ENCODE data around the gene SRP68. TPM values are rescaled to one million over a fixed set of nuclear protein-coding genes. Genes with fewer than 3 reads are reported as not detected.

The SRP68 gene
- total RNA-seq, 8 experiments from 2014 or later, result 21.2 to 70.9 (median 36.4) TPM

DNA sequence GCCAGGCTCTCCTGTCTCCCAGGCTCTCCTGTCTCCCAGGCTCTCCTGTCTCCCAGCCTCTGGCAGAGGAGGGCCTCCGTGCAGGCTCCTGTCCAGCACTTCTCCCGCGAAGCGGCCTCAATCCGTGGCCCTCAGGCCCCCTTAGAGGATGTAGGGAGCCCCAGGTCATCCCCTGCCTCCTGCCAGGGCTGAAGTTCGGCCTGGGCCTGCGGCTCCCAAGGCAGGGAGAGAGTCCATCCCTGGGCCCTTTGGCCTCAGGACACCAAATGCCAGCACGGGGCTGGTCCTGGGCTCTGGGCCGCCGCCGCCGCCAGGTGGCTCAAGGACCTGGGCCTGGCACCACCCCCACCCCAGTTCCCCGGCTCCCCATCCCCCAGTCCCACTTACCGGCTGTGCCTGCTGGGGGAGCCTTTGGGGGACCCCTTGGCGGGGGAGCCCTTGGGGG lies 45.6 kb downstream of the SRP68 start:
- WGBS, 10 experiments, result no CpG with 5 or more reads among the region's 15 CpGs
- in situ Hi-C loops (cut with MboI; ENCODE audit: low pct_unique_long_range_greater_than_20kb in 2 of 9, low sequenced_read_pairs in 9 of 9, unreplicated experiment in 9 of 9), result no loop called here
- Histone ChIP-seq H3K27ac (no peak overlapping the region), H3K4me1 (replicated peaks in 1 of 2) (peaks cover 7 to 10% of the 10 kb centered on the region in 2 donors), H3K4me3 (no peak overlapping the region)
- ATAC-seq (replicated peaks in 6 of 8), result no peak

DNA sequence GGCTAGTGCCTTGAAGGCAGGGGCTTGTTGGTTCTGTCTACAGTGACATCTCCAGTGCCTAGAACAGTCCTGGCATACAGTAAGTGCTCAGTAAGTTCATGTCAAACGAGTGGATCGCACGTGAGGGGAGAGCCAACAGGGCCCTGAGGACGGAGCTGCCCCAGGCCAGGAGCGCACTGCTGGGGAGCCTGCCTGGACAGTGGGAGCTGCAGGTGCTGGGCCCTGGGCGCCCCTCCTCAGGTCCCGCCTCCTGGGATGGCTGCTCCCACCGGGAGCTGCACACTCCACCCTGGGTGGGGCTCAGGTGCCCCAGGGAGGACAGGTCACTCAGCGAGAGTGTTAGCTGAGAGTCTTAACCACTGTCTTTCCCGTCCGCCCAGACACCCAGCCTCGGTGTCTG lies 47.0 kb downstream of the SRP68 start:
- in situ Hi-C loops (cut with MboI; ENCODE audit: low pct_unique_long_range_greater_than_20kb in 2 of 9, low sequenced_read_pairs in 9 of 9, unreplicated experiment in 9 of 9), result no loop called here
- no peak overlapping the region for H3K27ac ChIP-seq
- ATAC-seq (replicated peaks in 6 of 8), result no peak
- WGBS, 10 experiments, result 17 to 100% (median 75%) methylated on average over 1 to 4 of the region's 12 CpGs; no CpG with 5 or more reads in 6 of the 10 experiments
- H3K4me1 ChIP-seq (replicated peaks in 1 of 2), result peaks cover 7 to 10% of the 10 kb centered on the region in 2 donors
- no peak overlapping the region for H3K4me3 ChIP-seq

DNA sequence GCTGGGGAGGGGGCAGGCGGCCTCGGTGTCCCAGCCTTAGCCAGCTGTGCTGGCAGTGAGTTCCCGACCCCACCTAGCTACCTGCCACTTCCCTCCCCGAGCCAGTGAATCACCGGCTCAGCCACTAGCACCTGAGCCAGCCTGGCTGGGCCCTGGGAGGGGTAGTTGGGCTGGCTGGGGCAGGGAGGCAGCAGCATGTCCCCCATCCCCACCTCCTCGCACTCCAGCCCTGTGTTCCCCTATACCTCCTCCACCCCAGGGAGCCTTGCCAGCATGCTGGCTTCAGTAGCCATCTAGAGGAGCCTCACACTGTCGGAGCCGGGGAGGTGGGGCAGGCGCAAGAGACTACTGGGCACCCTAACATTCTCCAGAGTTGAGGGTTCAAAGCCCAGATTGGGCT lies 48.0 kb downstream of the SRP68 start:
- WGBS, 10 experiments, result 80% methylated on average over 1 of the region's 9 CpGs; no CpG with 5 or more reads in 9 of the 10 experiments

DNA sequence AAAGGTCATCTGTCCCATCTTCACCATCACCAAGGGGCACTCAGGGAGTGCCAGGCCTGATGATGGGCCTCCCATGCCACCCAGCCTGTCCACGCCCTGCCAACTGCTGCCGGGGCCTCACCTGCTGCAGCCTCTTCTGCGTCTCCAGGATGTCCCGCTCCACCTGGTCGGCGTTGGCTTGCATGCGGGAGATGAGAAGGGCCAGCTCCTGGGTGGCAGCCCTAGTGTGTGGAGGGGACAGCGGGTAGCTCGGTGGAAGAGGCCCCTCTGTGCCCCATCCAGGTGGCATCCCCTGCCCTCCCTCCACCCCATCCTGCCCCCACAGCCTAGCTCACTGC lies 48.4 kb downstream of the SRP68 start:
- in situ Hi-C loops (cut with MboI; ENCODE audit: low pct_unique_long_range_greater_than_20kb in 2 of 9, low sequenced_read_pairs in 9 of 9, unreplicated experiment in 9 of 9), result loop anchor here in 4 of 9 experiments (25.0 kb wide), 1 partner anchor 263 kb away; no protein-coding TSS in a partner anchor
- no peak for ATAC-seq (replicated peaks in 6 of 8)
- Histone ChIP-seq H3K4me3 (no peak overlapping the region), H3K27ac (no peak overlapping the region), H3K4me1 (replicated peaks in 1 of 2) (no peaks in the 10 kb centered on the region)
- 88 to 100% methylated on average over 1 to 5 of the region's 9 CpGs; no CpG with 5 or more reads in 8 of the 10 experiments for WGBS, 10 experiments

More for the DNA sequence above, 48.0 kb downstream of the SRP68 start:
- no peak overlapping the region for H3K4me3 ChIP-seq
- H3K4me1 ChIP-seq (replicated peaks in 1 of 2), result peaks cover 1 to 3% of the 10 kb centered on the region in 2 donors
- no peak for ATAC-seq (replicated peaks in 6 of 8)
- in situ Hi-C loops (cut with MboI; ENCODE audit: low pct_unique_long_range_greater_than_20kb in 2 of 9, low sequenced_read_pairs in 9 of 9, unreplicated experiment in 9 of 9), result loop anchor here in 4 of 9 experiments (25.0 kb wide), 1 partner anchor 263 kb away; no protein-coding TSS in a partner anchor
- no peak overlapping the region for H3K27ac ChIP-seq

DNA sequence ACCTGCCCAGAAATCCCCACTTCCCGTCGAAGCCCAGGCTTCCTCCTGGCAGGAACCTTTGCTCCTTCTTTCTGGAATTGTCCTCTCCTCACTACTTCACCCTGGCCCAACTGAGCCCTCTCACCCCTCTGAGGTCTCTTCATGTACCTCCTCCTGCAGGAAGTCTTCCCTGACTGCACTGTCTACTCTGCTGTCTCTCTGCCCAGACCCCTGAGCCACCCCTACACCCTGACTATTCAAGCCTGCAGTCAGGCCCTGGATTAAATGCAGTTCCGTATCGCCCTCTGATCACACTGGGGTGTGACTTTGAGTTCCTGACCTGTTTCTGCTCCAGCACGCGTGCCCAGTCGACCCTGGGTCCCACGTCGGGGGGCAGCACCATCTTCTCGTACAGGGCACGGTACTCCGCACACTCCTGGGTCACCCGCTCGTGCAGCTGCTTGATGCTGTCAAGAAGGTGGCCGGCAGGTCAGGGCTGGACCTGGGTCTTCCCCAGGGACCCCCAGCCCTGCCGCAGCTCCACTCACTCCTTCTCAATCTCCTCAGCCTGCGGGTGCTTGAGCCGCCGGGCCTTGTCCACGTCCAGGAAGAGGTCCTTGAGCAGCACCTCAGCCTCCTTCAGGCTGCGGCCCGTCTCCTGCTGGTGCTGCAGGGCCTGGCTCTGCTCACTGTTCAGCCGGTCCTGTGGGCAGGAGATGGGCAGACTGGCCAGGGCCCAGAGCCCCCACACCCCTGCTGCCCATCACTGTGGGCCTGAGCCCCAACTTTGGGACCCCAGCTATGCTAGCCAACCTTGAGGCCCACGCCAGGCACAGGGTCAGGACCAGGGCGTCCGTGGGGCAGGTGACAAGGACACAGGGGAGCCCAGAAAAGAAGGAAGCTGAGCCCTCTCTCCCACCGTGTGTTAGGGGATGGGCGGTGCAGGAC lies 49.1 kb downstream of the SRP68 start:
- in situ Hi-C loops (cut with MboI; ENCODE audit: low pct_unique_long_range_greater_than_20kb in 2 of 9, low sequenced_read_pairs in 9 of 9, unreplicated experiment in 9 of 9), result loop anchor here in 4 of 9 experiments (25.0 kb wide), 1 partner anchor 264 kb away; no protein-coding TSS in a partner anchor
- H3K4me1 ChIP-seq (replicated peaks in 1 of 2), result no peaks in the 10 kb centered on the region
- no peak for ATAC-seq (replicated peaks in 6 of 8)
- no peak overlapping the region for H3K27ac ChIP-seq
- WGBS, 10 experiments, result 60 to 100% (median 85%) methylated on average over 1 to 4 of the region's 28 CpGs; no CpG with 5 or more reads in 3 of the 10 experiments
- no peak overlapping the region for H3K4me3 ChIP-seq

DNA sequence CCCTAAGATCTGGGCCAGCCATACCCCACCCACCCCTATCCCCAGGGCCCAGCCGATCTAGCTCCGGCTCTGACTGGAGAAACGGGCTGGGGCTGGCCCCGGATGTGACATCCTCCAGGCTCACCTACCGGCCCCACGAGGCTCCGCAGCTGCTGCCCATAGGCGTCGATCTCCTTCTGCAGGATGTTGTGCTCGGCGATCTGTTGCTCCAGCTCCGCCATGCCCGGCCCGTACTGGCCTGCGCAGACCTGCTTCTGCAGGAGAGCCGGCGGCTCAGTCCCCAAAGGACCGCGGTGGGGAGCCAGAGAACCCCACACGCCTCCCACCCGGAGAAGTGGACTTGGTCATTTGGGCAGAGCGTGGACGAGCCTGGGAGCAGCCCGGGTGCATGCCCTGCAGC lies 50.0 kb downstream of the SRP68 start:
- Histone ChIP-seq H3K4me1 (replicated peaks in 1 of 2) (no peaks in the 10 kb centered on the region), H3K4me3 (no peak overlapping the region), H3K27ac (no peak overlapping the region)
- in situ Hi-C loops (cut with MboI; ENCODE audit: low pct_unique_long_range_greater_than_20kb in 2 of 9, low sequenced_read_pairs in 9 of 9, unreplicated experiment in 9 of 9), result loop anchor here in 4 of 9 experiments (25.0 kb wide), 1 partner anchor 265 kb away; no protein-coding TSS in a partner anchor
- WGBS, 10 experiments, result 90% methylated on average over 2 of the region's 24 CpGs; no CpG with 5 or more reads in 9 of the 10 experiments
- ATAC-seq (replicated peaks in 6 of 8), result no peak

DNA sequence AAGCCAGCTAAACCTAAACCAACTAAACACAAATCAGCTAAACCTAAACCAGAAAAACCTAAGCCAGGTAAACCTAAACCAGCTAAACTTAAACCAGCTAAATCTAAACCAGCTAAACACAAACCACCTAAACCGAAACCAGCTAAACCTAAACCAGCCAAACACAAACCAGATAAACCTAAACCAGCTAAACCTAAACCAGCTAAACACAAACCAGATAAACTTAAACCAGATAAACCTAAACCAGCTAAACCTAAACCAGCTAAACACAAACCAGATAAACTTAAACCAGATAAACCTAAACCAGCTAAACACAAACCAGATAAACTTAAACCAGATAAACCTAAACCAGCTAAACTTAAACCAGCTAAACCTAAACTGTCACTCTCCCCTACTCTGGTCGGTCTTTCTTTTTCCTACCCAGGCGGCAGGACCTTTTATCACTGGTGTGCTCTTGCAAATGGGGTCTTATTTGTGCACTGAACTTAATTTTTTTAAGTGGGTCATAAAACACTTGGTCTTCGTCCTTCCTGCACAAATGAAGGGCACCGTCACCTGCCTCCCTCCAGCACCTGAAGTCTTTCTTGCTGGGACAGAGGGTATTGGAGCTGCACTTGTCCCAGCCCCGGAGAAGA lies 52.4 kb downstream of the SRP68 start:
- no peaks in the 10 kb centered on the region for H3K4me1 ChIP-seq (replicated peaks in 1 of 2)
- in situ Hi-C loops (cut with MboI; ENCODE audit: low pct_unique_long_range_greater_than_20kb in 2 of 9, low sequenced_read_pairs in 9 of 9, unreplicated experiment in 9 of 9), result loop anchor here in 4 of 9 experiments (25.0 kb wide), 1 partner anchor 267 kb away; no protein-coding TSS in a partner anchor
- WGBS, 10 experiments, result 33 to 97% (median 71%) methylated on average over 2 to 6 of the region's 6 CpGs; no CpG with 5 or more reads in 2 of the 10 experiments
- ATAC-seq (replicated peaks in 6 of 8), result no peak
- no peak overlapping the region for H3K4me3 ChIP-seq
- no peak overlapping the region for H3K27ac ChIP-seq

DNA sequence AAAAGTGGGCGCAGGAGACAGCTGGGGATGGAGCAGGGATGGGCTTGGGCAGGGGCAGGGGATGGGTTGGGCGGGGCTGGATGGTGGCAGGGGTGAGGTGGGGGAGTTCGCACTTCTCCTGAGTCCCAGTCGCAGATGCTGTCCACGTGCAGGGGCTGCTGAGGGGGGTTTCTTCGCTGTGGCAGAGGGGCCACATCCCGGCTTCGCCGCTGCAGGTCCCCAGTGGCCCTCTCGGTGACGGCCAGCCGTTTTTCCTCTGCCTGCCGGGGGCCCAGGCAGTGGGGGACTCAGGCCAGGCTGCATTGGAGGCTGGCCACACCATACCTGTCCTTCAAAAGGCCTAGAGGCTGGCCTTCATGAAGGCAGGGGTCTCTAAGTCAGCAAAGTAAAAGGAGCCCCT lies 53.5 kb downstream of the SRP68 start:
- ATAC-seq (replicated peaks in 6 of 8), result no peak
- Histone ChIP-seq H3K4me3 (no peak overlapping the region), H3K27ac (no peak overlapping the region), H3K4me1 (replicated peaks in 1 of 2) (peaks cover 0 to 3% of the 10 kb centered on the region in 2 donors)
- in situ Hi-C loops (cut with MboI; ENCODE audit: low pct_unique_long_range_greater_than_20kb in 2 of 9, low sequenced_read_pairs in 9 of 9, unreplicated experiment in 9 of 9), result loop anchor here in 4 of 9 experiments (25.0 kb wide), 1 partner anchor 268 kb away; no protein-coding TSS in a partner anchor
- WGBS, 10 experiments, result no CpG with 5 or more reads among the region's 13 CpGs

DNA sequence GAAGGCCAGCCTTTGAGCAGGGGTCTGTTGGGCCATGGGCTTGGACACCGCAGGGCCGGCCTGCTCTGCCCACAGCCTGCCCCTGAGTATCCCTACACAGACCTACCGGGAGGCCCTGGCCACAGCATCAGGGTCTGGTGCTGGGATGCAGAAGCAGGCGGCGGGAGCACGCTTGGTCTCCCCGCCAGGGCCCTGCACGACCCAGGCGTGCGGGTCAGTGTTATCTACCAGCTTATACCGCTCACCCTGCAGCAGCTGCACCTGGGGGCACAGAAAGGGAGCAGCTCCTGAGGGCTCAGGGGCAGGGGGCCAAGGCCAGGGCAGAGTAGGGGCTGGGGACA lies 54.0 kb downstream of the SRP68 start:
- Histone ChIP-seq H3K4me1 (replicated peaks in 1 of 2) (peaks cover 0 to 4% of the 10 kb centered on the region in 2 donors), H3K27ac (no peak overlapping the region), H3K4me3 (no peak overlapping the region)
- in situ Hi-C loops (cut with MboI; ENCODE audit: low pct_unique_long_range_greater_than_20kb in 2 of 9, low sequenced_read_pairs in 9 of 9, unreplicated experiment in 9 of 9), result loop anchor here in 4 of 9 experiments (25.0 kb wide), 1 partner anchor 269 kb away; no protein-coding TSS in a partner anchor
- ATAC-seq (replicated peaks in 6 of 8), result no peak
- 85% methylated on average over 7 of the region's 11 CpGs; no CpG with 5 or more reads in 9 of the 10 experiments for WGBS, 10 experiments

DNA sequence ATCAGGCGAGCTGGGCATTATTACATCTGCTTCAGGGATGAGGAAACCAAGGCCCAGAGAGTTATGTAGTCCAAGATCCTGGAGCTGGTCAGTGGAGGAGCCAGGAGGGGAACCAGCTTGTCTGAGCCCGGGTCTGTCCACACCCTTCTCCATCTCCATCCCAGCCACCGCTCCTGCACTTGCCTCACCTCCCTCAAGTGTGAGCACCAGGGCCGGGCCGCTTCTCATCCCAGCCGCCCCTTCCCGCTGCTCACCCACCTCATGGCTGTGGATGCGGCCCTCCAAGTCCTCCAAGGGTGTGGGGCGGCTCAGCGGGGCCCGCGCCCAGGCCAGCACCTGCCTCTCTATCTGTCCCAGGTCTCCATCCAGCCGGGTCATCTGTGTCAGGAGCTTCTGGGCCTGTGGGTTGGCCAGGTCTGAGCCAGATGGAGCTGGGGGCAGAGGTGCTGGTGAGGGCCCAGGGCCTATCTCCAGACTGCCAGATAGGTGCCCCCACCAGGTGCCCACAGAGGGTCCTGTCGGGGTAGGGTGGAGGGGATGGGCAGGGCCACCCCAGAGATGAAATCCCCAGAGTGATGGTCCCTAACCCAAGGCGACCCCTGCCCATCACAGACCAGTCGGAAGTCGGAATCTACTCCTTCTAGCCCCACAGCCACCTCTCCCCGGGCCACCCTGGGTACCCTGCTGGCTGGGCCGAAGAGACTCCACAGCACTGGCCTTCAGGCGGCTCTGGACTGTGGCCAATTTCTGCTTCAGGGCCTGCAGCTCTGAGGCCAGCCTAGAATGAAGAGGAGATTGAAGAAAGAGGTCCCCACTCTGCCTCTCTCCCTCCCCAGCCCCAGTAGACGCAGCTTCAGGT lies 54.6 kb downstream of the SRP68 start:
- ATAC-seq (replicated peaks in 6 of 8), result no peak
- WGBS, 10 experiments, result 0 to 52% methylated on average over 1 to 4 of the region's 21 CpGs; no CpG with 5 or more reads in 8 of the 10 experiments

DNA sequence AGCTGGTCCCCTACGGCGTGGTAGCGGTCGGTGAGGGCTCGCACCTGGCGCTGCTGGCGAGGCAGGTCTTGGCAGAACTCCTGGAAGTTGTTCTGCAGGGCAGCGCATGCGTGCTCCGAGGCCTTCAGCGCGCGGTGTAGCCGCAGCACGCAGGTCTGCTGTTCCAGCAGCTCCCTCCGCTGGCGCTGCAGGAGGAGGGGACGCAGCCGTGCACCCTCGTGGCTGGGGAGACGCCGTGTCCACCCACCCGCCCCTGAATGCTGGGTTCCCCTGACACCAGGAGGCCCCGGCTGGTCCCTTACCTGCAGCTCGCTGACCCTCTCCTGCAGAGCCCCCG lies 57.4 kb downstream of the SRP68 start:
- Histone ChIP-seq H3K27ac (no peak overlapping the region), H3K4me3 (no peak overlapping the region), H3K4me1 (replicated peaks in 1 of 2) (peaks cover 0 to 4% of the 10 kb centered on the region in 2 donors)
- ATAC-seq (replicated peaks in 6 of 8), result no peak
- WGBS, 10 experiments, result 50 to 80% methylated on average over 2 of the region's 26 CpGs; no CpG with 5 or more reads in 8 of the 10 experiments
- in situ Hi-C loops (cut with MboI; ENCODE audit: low pct_unique_long_range_greater_than_20kb in 2 of 9, low sequenced_read_pairs in 9 of 9, unreplicated experiment in 9 of 9), result loop anchor here in 4 of 9 experiments (25.0 kb wide), 1 partner anchor 272 kb away; no protein-coding TSS in a partner anchor

More for the DNA sequence above, 54.6 kb downstream of the SRP68 start:
- in situ Hi-C loops (cut with MboI; ENCODE audit: low pct_unique_long_range_greater_than_20kb in 2 of 9, low sequenced_read_pairs in 9 of 9, unreplicated experiment in 9 of 9), result loop anchor here in 4 of 9 experiments (25.0 kb wide), 1 partner anchor 270 kb away; no protein-coding TSS in a partner anchor
- Histone ChIP-seq H3K4me1 (replicated peaks in 1 of 2) (peaks cover 0 to 4% of the 10 kb centered on the region in 2 donors), H3K27ac (no peak overlapping the region), H3K4me3 (no peak overlapping the region)

All from motor neuron (in vitro differentiated cells).